Rectal smooth muscle tissue (tissue), 1 donor: ENCODE measurements around the gene PRPF4.
"Not testable (repeated sequence)": the region's sequence is repeated elsewhere in the genome, so short reads cannot be mapped to it uniquely, and the experiment has no call there.

ENCODE experiments used
- H3K27ac ChIP-seq: one replicate; pipeline ENCODE4 v1.7.0; 2013; ENCODE audit warnings: low read depth, low read length, inconsistent platforms
- H3K27me3 ChIP-seq: one replicate; pipeline ENCODE4 v1.7.0; 2013; ENCODE audit warnings: low read length; ENCODE audit not compliant: control insufficient read depth, insufficient read depth
- H3K36me3 ChIP-seq: one replicate; pipeline ENCODE4 v1.7.0; 2013; ENCODE audit warnings: low read length; ENCODE audit not compliant: control insufficient read depth, insufficient read depth
- H3K4me1 ChIP-seq: one replicate; pipeline ENCODE4 v1.7.0; 2013; ENCODE audit warnings: low read length; ENCODE audit not compliant: control insufficient read depth, insufficient read depth
- H3K4me3 ChIP-seq: one replicate; pipeline ENCODE4 v1.7.0; 2013; ENCODE audit warnings: low read length
- H3K9ac ChIP-seq: one replicate; pipeline ENCODE4 v1.7.0; 2013; ENCODE audit warnings: low read length

PRPF4 gene

DNA sequence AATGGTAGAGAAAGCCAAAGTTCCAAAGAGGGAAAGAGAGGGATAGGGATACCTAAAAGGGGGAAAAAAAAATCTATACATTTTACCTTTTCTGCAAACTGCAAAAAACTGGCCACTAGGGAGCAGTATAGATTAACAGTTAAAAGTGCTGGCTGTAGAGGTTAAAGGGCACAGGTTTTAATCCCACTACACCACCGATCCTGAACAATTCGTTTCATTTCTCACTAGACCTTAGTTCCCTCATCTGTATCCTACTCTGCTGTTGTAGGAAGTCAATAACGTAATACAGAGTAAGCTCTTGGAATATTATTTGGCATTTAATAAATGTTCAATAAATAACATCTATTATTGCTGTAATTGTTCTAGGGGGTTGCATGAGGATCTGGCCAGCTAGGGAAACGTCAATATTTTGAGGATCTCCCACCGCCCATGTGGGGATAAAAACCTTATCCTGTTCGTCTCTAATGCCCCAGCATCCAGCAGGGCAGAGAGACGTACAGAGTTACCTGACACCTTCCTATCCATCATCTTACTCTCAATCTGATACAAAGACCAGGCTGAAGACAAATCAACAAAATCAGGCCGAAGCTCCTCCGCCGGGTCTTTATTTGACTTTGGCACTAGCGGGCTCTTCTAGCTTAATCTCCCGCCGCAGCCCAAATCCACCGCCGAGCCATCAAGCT lies 843 bp upstream of the PRPF4 start:
- Histone ChIP-seq H3K27me3 (no peaks in the 10 kb centered on the region), H3K4me3 (peak overlapping the region; percentile 100), H3K4me1 (peaks cover 7% of the 10 kb centered on the region), H3K36me3 (peaks cover 18% of the 10 kb centered on the region), H3K9ac (peak overlapping the region; percentile 49), H3K27ac (peak overlapping the region; percentile 97)

DNA sequence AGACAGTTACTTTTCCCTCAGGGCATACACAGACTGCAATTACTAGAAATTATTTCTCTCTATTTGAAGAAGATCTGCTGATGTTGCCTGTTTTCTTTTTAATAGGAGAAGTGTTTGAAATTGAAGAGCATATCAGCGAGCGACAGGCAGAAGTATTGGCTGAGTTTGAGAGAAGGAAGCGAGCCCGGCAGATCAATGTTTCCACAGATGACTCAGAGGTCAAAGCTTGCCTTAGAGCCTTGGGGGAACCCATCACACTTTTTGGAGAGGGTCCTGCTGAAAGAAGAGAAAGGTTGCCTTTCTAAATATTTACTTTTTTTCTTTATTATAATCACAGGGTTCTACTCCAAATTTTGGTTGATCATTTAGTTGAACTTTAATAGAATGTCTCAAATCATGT lies 3.4 kb downstream of the PRPF4 start:
- Histone ChIP-seq H3K27ac (no peak overlapping the region), H3K27me3 (no peaks in the 10 kb centered on the region), H3K4me3 (no peak overlapping the region), H3K4me1 (peaks cover 7% of the 10 kb centered on the region), H3K9ac (no peak overlapping the region), H3K36me3 (peaks cover 15% of the 10 kb centered on the region)

DNA sequence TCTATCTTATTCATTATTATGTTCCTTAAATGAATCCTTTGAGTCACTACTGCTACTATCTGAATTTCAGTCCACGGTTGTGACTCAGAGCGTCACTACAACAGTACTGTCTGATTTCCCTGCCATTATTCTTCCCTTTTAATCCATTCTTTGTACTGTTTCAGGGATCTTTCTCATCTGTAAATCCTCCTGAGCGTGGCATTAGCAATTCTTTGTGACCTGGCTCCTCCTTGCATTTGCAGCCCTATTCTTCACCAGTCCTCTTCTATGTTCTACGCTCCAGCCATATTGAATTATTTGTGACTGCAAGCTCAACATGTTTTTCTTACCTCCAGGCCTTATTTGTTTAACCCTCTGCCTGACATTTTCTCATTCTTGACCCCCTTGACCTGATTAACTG lies 5.9 kb downstream of the PRPF4 start:
- no peaks in the 10 kb centered on the region for H3K27me3 ChIP-seq
- H3K9ac ChIP-seq: no peak overlapping the region
- no peak overlapping the region for H3K4me3 ChIP-seq
- H3K4me1 ChIP-seq: peaks cover 2% of the 10 kb centered on the region
- H3K36me3 ChIP-seq: peaks cover 27% of the 10 kb centered on the region
- no peak overlapping the region for H3K27ac ChIP-seq

DNA sequence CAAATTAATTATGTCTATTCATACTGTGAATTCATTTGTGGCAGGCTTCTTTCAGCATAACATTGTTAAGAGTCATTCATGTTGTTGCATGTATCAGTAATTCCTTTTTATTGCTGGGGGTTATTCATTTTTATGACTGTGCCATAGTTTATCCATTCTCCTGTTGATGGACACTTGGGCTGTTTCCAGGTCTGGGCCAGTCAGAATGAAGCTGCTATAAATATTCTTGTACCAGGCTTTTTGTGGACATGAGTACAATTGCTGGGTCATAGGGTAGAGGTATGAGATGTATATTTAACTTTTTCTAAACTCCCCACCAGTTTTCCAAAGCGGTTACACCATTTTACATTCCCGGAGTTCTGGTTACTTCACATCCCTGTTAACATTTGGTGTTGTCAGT lies 13.6 kb downstream of the PRPF4 start:
- Histone ChIP-seq H3K27ac (no peak overlapping the region), H3K27me3 (no peaks in the 10 kb centered on the region), H3K36me3 (peaks cover 44% of the 10 kb centered on the region), H3K9ac (no peak overlapping the region), H3K4me3 (no peak overlapping the region), H3K4me1 (no peaks in the 10 kb centered on the region)

DNA sequence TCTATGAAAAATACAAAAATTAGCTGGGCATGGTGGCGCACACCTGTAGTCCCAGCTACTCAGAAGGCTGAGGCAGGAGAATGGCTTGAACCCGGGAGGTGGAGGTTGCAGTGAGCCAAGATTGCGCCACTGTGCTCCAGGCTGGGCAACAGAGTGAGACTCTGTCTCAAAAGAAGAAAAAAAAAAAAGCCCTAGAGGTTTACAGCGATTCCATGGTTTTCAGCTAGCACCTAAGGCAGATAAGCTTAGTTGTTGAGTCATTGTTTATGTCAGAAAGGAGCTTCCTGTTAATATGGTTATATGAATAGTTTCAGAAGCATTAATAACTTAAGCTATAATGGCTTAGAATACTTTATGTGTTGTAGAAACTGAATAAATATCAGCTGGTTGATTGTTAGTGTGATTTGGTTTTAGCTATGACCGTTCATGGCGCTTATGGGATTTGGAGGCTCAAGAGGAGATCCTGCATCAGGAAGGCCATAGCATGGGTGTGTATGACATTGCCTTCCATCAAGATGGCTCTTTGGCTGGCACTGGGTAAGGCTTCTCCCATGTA lies 14.7 kb downstream of the PRPF4 start:
- Histone ChIP-seq H3K27ac (no peak overlapping the region), H3K4me3 (no peak overlapping the region), H3K9ac (no peak overlapping the region), H3K36me3 (peaks cover 38% of the 10 kb centered on the region), H3K27me3 (no peaks in the 10 kb centered on the region), H3K4me1 (no peaks in the 10 kb centered on the region)

DNA sequence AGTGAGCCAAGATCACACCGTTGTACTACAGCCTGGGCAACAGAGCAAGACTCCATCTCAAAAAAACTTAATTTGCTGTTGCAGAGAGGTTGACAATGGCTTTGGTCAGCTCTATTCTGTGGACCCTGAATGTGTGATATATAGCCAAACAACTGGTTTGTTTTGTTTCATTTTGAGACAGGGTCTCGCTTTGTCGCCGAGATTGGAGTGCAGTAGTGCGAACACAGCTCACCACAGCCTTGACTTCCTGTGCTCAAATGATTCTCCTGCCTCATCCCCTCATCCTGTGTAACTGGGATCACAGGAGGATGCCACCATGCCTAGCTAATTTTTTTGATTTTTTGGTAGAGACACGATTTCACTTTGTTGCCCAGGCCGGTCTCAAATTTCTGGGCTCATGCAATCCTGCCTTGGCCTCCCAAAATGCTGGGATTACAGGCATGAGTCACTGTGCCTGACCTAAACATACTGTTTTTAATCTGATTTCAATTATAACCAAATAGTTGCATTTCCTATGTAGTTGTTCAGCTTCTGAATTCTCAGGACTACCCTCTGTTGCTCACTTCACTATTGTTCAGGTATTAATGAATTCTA lies 17.9 kb downstream of the PRPF4 start:
- Histone ChIP-seq H3K4me1 (no peaks in the 10 kb centered on the region), H3K27ac (no peak overlapping the region), H3K4me3 (no peak overlapping the region), H3K9ac (no peak overlapping the region), H3K27me3 (no peaks in the 10 kb centered on the region), H3K36me3 (peaks cover 29% of the 10 kb centered on the region)

DNA sequence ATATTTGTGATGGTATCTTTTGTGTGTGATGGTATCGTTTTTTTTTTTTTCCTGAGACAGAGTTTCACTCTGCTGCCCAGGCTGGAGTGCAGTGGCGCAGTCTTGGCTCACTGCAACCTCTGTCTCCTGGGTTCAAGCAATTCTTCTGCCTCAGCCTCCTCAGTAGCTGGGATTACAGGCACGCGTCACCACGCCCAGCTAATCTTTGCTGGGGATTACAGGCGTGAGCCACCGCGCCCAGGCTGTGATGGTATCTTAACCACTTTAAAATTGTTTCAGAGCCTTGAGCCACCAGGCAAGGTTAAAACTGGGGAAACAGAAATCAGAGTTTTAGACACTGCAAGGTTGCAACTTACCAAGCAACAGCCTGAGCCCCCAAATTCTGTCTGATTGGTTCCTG lies 20.8 kb downstream of the PRPF4 start:
- not testable (repeated sequence) for H3K27me3 ChIP-seq, H3K4me1 ChIP-seq, H3K9ac ChIP-seq, H3K27ac ChIP-seq, H3K4me3 ChIP-seq
- peaks cover 13% of the 10 kb centered on the region for H3K36me3 ChIP-seq

DNA sequence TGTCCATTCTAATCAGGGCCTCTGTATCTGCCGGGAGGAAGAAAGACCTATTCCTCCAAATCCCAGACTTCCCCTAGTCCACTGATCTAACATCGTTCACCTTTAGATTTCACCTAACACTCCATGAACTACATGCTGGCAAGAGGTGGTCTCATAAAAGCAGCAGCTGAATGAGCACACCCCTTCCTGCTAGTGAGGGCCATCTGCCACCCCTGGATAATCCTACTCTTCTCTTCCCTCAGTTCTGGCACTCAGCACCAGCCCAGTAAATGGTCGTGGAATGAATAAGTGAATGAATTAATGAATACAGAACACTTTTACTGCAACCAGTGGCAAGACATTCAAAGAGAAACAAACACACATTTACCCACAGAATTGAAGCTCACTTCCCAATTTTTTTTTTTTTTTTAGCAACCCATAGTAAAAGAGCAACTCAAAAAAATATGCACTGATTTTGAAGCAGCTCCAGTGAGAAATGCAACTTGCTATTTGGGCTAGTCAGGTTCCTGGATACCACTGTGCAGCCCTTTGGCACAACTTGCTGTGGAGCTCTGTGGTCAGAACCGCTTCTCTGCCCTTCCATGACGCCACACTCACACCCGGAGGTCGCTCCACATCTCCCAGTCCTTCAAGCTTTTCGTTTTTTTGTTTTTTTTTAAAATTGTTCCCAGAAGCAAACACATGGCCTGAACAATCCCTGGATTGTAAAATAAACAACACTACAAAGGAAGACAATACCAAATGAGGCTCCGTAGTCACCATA lies 21.5 kb downstream of the PRPF4 start:
- H3K36me3 ChIP-seq: peaks cover 9% of the 10 kb centered on the region
- no peaks in the 10 kb centered on the region for H3K27me3 ChIP-seq
- no peaks in the 10 kb centered on the region for H3K4me1 ChIP-seq
- H3K9ac ChIP-seq: no peak overlapping the region
- no peak overlapping the region for H3K4me3 ChIP-seq
- no peak overlapping the region for H3K27ac ChIP-seq

DNA sequence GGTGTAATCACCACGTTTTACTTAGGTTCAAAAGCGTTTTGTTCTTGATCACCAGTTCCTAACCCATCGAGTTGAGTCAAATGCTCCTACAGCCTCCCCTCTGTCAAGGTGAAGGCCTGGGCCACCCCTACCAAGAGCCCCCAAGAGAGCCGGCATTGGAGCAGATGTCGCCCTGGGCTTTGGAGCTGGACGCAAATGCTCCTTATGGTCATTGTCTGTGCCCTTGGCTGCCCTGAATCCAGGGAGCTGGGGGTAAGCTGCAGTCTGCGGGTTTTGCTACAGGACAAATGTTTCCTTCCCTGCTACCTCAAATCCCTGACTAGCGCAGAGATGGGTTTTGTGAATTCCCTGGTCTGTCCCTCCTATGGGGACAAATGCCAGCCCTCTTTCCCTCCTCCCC lies 22.9 kb downstream of the PRPF4 start:
- Histone ChIP-seq H3K36me3 (peaks cover under 1% of the 10 kb centered on the region), H3K9ac (no peak overlapping the region), H3K27me3 (no peaks in the 10 kb centered on the region), H3K27ac (no peak overlapping the region), H3K4me3 (no peak overlapping the region), H3K4me1 (no peaks in the 10 kb centered on the region)

DNA sequence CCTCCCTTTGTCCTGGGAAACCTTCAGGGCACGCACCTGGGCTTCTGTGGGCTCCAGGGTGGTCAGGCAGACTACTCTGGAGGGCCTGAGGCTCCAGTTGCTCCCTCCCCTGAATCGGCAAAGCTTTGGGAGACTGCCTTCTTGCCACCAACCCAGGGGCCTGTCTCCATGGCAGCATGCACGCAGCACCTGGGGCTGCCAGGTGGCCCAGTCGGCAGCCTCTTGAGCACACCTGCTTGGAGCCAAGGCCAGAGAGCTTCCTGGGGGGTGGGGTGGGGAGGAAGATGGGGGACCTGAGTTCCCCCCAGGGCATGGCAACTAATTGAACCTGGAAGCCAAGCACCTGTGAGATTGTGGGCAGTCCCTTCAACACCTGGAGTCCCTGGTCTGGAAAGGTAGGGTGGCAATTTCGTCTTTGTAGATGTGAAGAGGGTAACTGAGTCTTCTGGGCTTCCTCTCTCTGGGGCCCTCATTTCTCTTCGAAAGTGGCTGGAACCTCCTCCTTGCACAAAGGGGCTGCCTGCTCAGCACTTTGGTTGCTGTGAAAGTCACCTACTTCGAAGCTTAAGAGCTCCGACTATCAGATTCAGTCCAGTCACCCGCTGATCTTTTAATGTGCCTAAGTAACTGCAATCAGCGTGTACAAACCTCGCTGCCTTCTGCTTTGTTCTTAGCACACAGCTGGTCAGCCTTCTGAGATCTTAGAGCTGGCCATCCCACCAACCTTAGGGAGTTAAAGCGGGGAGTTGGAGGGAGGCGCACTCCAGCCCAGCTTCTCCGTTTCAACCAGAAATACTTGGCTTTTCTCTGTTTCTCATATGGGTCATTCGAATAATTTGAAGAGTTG lies 23.7 kb downstream of the PRPF4 start:
- no peak overlapping the region for H3K4me3 ChIP-seq
- H3K36me3 ChIP-seq: no peaks in the 10 kb centered on the region
- no peak overlapping the region for H3K9ac ChIP-seq
- H3K27ac ChIP-seq: no peak overlapping the region
- H3K27me3 ChIP-seq: no peaks in the 10 kb centered on the region
- H3K4me1 ChIP-seq: no peaks in the 10 kb centered on the region

DNA sequence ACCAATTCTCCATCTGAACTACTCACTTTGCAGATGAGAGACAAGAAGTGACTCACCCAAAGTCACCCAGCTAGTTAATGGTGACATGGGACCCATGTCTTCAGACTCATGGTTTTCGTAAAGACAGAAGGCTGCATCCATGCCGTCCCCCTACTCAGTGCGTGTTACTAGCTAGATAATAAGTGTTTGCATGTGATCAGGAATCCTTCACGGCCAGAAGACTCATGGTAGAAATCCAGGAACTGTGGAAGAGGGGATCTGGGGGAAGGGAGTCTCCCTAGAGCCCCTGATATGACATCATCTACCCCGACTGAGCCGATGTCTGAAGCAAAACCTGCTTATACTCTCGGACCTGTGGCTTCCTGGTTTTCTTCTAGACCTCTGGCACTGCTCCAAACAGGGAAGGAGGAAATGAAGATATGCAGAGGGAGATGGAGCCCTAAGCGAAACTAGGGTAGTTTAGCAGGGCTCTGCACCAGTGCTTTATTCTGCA lies 24.4 kb downstream of the PRPF4 start:
- H3K4me3 ChIP-seq: no peak overlapping the region
- no peaks in the 10 kb centered on the region for H3K27me3 ChIP-seq
- no peak overlapping the region for H3K9ac ChIP-seq
- no peaks in the 10 kb centered on the region for H3K36me3 ChIP-seq
- no peaks in the 10 kb centered on the region for H3K4me1 ChIP-seq
- H3K27ac ChIP-seq: no peak overlapping the region

DNA sequence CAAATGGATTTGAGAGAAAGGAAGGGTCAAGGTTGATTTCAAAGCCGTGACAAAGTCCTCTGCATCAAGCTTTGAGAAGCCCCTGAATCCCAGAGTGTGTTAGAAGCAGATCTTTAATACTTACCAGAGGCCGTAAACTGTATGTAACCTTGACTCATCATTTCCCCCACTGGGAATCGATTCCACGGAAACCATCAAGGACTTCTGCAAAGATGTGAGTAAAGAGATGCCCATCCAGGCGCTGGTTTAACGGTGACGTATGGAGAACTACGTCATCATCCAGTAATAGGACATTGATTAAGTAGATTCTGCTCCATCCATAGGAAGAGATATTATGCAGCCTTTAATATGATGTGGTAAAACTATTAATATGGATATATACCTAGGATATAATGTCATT lies 26.1 kb downstream of the PRPF4 start:
- no peaks in the 10 kb centered on the region for H3K4me1 ChIP-seq
- H3K4me3 ChIP-seq: no peak overlapping the region
- H3K36me3 ChIP-seq: no peaks in the 10 kb centered on the region
- no peak overlapping the region for H3K27ac ChIP-seq
- H3K9ac ChIP-seq: no peak overlapping the region
- H3K27me3 ChIP-seq: no peaks in the 10 kb centered on the region
